GM18502 (cell line): ENCODE data around the gene SSTR4.

Source experiments
- ATAC-seq: cut with Tn5 transposase; IDR thresholded peaks from one replicate; pipeline ENCODE4 v1.9.1; 2021; ENCODE audit warnings: mild to moderate bottlenecking; ENCODE audit not compliant: unreplicated experiment, poor library complexity

SSTR4 gene

GRCh38 chr20:23039136-23039875 is 4.2 kb downstream of the SSTR4 start:
- no peak for ATAC-seq

GRCh38 chr20:23039885-23040508 is 4.9 kb downstream of the SSTR4 start:
- no peak for ATAC-seq

GRCh38 chr20:23042270-23042669 is 7.2 kb downstream of the SSTR4 start:
- ATAC-seq: no peak

- no peak for ATAC-seq
These were observed 8.3 kb downstream of the SSTR4 start for GRCh38 chr20:23043376-23043775.

GRCh38 chr20:23046431-23046830 is 11.3 kb downstream of the SSTR4 start:
- ATAC-seq: no peak

- no peak for ATAC-seq
These were observed 12.1 kb downstream of the SSTR4 start for GRCh38 chr20:23047001-23047737.

- no peak for ATAC-seq
These were observed 12.7 kb downstream of the SSTR4 start for GRCh38 chr20:23047738-23048214.

- no peak for ATAC-seq
These were observed 13.4 kb downstream of the SSTR4 start for GRCh38 chr20:23048283-23049200.

- ATAC-seq: no peak
These were observed 14.3 kb downstream of the SSTR4 start, which contains the start of gene THBD for GRCh38 chr20:23049201-23050075. TSS of gene THBD (minus strand) at chr20:23049672. CDS start at chr20:23049504, 168 bp downstream.

- ATAC-seq: no peak
These were observed 15.1 kb downstream of the SSTR4 start for GRCh38 chr20:23050076-23050838.

- no peak for ATAC-seq
These were observed 15.9 kb downstream of the SSTR4 start for GRCh38 chr20:23050847-23051627.

- no peak for ATAC-seq
These were observed 17.8 kb downstream of the SSTR4 start for GRCh38 chr20:23052904-23053303.

GRCh38 chr20:23058240-23058639 is 23.1 kb downstream of the SSTR4 start:
- no peak for ATAC-seq

- no peak for ATAC-seq
These were observed 23.9 kb downstream of the SSTR4 start for GRCh38 chr20:23059001-23059400.

GRCh38 chr20:23059846-23060245 is 24.7 kb downstream of the SSTR4 start:
- no peak for ATAC-seq

- ATAC-seq: no peak
These were observed 25.5 kb downstream of the SSTR4 start for GRCh38 chr20:23060629-23061028.

GRCh38 chr20:23061262-23061661 is 26.1 kb downstream of the SSTR4 start:
- ATAC-seq: no peak
